Measurements from ENCODE around the gene ANKS1B.

ANKS1B gene

DNA sequence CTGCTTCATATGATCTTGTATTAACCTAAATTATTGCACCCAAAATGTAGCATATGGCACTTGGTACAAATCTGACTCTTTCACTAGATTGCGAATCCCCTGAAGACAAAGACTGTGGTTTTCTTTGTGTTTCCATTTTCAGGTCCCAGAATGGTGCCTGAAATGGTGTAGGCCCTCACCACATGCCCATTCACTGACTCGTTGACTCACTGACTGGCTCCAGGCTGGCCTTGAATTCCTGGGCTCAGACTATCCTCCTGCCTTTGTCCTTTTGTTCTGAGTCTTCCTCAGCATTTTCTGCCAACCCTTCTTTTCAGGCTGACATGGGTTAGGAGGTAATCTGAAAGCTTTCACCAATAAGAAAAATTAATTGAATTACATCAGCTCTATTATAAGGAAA lies 705.8 kb downstream of the ANKS1B start:
- Histone ChIP-seq H3K27me3 (ENCODE audit: insufficient read depth, low read depth) (no peaks in the 10 kb centered on the region), H3K4me3 (IDR thresholded peaks at IDR 0.05; ENCODE audit: insufficient read depth, low read depth, low read length) (no peak overlapping the region), H3K79me2 (ENCODE audit: insufficient read depth, low read depth) (no peaks in the 10 kb centered on the region), H3K4me2 (no peak overlapping the region), H2AFZ (ENCODE audit: low read depth) (no peak overlapping the region), H3K27ac (no peak overlapping the region), H3K4me1 (ENCODE audit: low read depth, poor library complexity, severe bottlenecking) (no peaks in the 10 kb centered on the region), H4K20me1 (ENCODE audit: insufficient read depth) (no peaks in the 10 kb centered on the region), H3K9ac (no peak overlapping the region), H3K36me3 (ENCODE audit: insufficient read depth) (no peaks in the 10 kb centered on the region)
- TF ChIP-seq, protein P1, sequence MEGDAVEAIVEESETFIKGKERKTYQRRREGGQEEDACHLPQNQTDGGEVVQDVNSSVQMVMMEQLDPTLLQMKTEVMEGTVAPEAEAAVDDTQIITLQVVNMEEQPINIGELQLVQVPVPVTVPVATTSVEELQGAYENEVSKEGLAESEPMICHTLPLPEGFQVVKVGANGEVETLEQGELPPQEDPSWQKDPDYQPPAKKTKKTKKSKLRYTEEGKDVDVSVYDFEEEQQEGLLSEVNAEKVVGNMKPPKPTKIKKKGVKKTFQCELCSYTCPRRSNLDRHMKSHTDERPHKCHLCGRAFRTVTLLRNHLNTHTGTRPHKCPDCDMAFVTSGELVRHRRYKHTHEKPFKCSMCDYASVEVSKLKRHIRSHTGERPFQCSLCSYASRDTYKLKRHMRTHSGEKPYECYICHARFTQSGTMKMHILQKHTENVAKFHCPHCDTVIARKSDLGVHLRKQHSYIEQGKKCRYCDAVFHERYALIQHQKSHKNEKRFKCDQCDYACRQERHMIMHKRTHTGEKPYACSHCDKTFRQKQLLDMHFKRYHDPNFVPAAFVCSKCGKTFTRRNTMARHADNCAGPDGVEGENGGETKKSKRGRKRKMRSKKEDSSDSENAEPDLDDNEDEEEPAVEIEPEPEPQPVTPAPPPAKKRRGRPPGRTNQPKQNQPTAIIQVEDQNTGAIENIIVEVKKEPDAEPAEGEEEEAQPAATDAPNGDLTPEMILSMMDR (conservative IDR thresholded peaks at IDR 0.05; ENCODE audit: low read depth, low read length), result no peak

DNA sequence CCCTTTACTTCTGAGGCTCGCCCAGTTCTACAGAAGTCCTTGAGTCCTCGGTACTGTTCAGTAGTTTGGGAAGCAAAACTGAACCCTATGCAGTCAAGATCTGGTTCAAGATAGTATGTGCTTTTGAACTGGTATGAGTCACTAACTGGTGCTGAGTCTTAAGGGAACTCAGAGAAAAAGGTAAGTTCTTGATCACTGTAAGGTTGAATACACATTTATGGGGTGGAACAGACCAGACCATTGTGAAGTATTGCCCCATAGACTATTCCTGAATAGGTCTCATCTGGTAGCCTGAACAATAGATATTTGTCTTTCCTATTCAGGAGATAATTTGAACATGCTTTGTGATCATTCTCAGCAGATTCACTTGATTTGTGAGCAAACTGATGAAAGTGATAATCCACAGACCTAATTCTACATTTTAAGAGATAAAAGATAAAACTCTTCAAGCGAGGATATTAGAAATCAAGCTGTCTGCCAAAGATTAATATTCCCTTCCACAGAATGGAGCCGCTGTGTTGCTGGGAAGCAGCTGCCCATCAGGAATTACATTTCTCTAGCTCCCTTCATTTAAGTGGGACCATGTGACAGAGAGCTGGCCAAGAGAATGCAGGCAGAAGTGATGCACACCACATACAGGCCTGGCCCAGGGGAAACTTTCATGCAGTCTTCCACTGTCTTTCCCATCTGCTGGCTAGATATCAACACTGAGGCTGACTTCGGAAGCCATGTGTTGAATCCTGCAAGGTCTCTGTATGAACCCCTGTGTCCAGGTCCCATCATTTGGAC lies 707.0 kb downstream of the ANKS1B start:
- H3K4me3 ChIP-seq (IDR thresholded peaks at IDR 0.05; ENCODE audit: insufficient read depth, low read depth, low read length), result no peak overlapping the region
- H3K9ac ChIP-seq, result no peak overlapping the region
- no peaks in the 10 kb centered on the region for H3K36me3 ChIP-seq (ENCODE audit: insufficient read depth)
- H3K79me2 ChIP-seq (ENCODE audit: insufficient read depth, low read depth), result no peaks in the 10 kb centered on the region
- H3K27ac ChIP-seq, result no peak overlapping the region
- no peak overlapping the region for H3K4me2 ChIP-seq
- TF ChIP-seq, protein P1 (conservative IDR thresholded peaks at IDR 0.05; ENCODE audit: low read depth, low read length), result no peak
- H3K27me3 ChIP-seq (ENCODE audit: insufficient read depth, low read depth), result no peaks in the 10 kb centered on the region
- H2AFZ ChIP-seq (ENCODE audit: low read depth), result no peak overlapping the region
- H4K20me1 ChIP-seq (ENCODE audit: insufficient read depth), result no peaks in the 10 kb centered on the region
- H3K4me1 ChIP-seq (ENCODE audit: low read depth, poor library complexity, severe bottlenecking), result no peaks in the 10 kb centered on the region

DNA sequence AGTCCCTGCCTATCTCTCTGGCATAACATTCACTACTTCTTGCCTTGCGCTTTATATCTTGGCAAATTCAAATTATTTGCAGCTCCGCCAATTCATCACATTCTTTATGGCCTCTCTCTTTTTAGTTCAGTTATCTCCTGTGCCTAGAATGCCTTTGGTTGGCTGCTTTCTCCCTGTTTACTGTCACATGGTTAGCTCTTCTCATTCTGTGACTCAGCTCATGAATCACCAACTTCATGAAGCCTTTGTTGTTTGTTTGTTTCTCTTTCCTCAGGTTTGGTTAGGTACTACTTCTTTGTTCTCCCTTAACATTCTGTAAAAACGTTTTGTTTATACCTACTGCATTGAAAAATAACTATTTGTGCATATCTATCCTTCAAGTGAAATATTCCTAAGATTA lies 713.7 kb downstream of the ANKS1B start:
- Histone ChIP-seq H2AFZ (ENCODE audit: low read depth) (no peak overlapping the region), H3K36me3 (ENCODE audit: insufficient read depth) (no peaks in the 10 kb centered on the region), H4K20me1 (ENCODE audit: insufficient read depth) (no peaks in the 10 kb centered on the region), H3K4me3 (IDR thresholded peaks at IDR 0.05; ENCODE audit: insufficient read depth, low read depth, low read length) (no peak overlapping the region), H3K27me3 (ENCODE audit: insufficient read depth, low read depth) (no peaks in the 10 kb centered on the region), H3K4me1 (ENCODE audit: low read depth, poor library complexity, severe bottlenecking) (no peaks in the 10 kb centered on the region), H3K9ac (no peak overlapping the region), H3K79me2 (ENCODE audit: insufficient read depth, low read depth) (no peaks in the 10 kb centered on the region), H3K4me2 (no peak overlapping the region), H3K27ac (no peak overlapping the region)
- TF ChIP-seq, protein P1 (conservative IDR thresholded peaks at IDR 0.05; ENCODE audit: low read depth, low read length), result no peak

DNA sequence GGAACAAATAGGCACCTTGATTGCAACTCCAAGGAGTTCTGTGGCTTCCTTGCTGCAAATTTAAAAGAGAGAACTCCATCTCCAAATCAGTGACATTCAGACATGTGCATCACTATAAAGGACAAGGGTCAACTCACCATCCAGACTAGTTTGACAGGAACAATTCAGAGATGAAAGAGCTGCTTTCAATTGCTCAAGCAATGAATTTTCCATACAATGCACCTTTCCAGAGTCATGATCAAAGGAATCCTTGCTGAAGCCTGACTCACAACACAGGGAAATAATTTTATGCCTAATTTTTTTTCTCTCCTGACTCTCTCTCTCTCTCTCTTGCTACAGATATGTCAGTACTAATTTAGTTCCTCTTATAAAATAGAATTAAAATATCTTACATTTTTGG lies 717.7 kb downstream of the ANKS1B start:
- Histone ChIP-seq H3K79me2 (ENCODE audit: insufficient read depth, low read depth) (no peaks in the 10 kb centered on the region), H3K4me3 (IDR thresholded peaks at IDR 0.05; ENCODE audit: insufficient read depth, low read depth, low read length) (no peak overlapping the region), H2AFZ (ENCODE audit: low read depth) (no peak overlapping the region), H3K36me3 (ENCODE audit: insufficient read depth) (no peaks in the 10 kb centered on the region), H3K27me3 (ENCODE audit: insufficient read depth, low read depth) (no peaks in the 10 kb centered on the region), H3K27ac (no peak overlapping the region), H4K20me1 (ENCODE audit: insufficient read depth) (no peaks in the 10 kb centered on the region), H3K4me2 (no peak overlapping the region), H3K9ac (no peak overlapping the region), H3K4me1 (ENCODE audit: low read depth, poor library complexity, severe bottlenecking) (no peaks in the 10 kb centered on the region)
- TF ChIP-seq, protein P1 (conservative IDR thresholded peaks at IDR 0.05; ENCODE audit: low read depth, low read length), result no peak
